ENCODE data around the gene SPINDOC. TPM values are rescaled to one million over a fixed set of nuclear protein-coding genes. Genes with fewer than 3 reads are reported as not detected.

The SPINDOC gene
- polyA plus RNA-seq, 4 donors = 26.7 to 43.9 (median 27.1) TPM

Other genes with a start within 250 kb of the SPINDOC start
- 10 to 100 TPM in 3 of 4 donors, 1 to 10 TPM in 1; 9.4 to 23.0 (median 13.2) TPM for gene PLAAT3, start 199.0 kb upstream of the SPINDOC start, polyA plus RNA-seq (ENCODE audit: insufficient read length in 4 of 4)
- gene ATL3, start 142.1 kb upstream of the SPINDOC start, polyA plus RNA-seq (ENCODE audit: insufficient read length in 4 of 4) = 10 to 100 TPM; 17.3 to 34.6 (median 21.8) TPM
- gene RTN3, start 132.0 kb upstream of the SPINDOC start, polyA plus RNA-seq (ENCODE audit: insufficient read length in 4 of 4) = 100 to 1,000 TPM; 122 to 198 (median 183) TPM
- gene ZFTA, start 44.7 kb upstream of the SPINDOC start, polyA plus RNA-seq (ENCODE audit: insufficient read length in 4 of 4) = 10 to 100 TPM; 41.2 to 64.7 (median 47.7) TPM
- gene MARK2, start 25.7 kb downstream of the SPINDOC start, polyA plus RNA-seq (ENCODE audit: insufficient read length in 4 of 4) = 10 to 100 TPM; 25.7 to 41.3 (median 36.5) TPM
- gene RCOR2, start 103.7 kb downstream of the SPINDOC start, polyA plus RNA-seq (ENCODE audit: insufficient read length in 4 of 4) = 10 to 100 TPM; 10.5 to 14.5 (median 11.6) TPM
- 10 to 100 TPM; 19.3 to 39.8 (median 32.1) TPM for gene NAA40, start 125.5 kb downstream of the SPINDOC start, polyA plus RNA-seq (ENCODE audit: insufficient read length in 4 of 4)
- 100 to 1,000 TPM; 150 to 327 (median 212) TPM for gene COX8A, start 161.2 kb downstream of the SPINDOC start, polyA plus RNA-seq (ENCODE audit: insufficient read length in 4 of 4)
- gene OTUB1, start 173.0 kb downstream of the SPINDOC start, polyA plus RNA-seq (ENCODE audit: insufficient read length in 4 of 4) = 100 to 1,000 TPM in 2 of 4 donors, 10 to 100 TPM in 2; 67.1 to 112 (median 101) TPM
- gene FLRT1, start 222.5 kb downstream of the SPINDOC start, polyA plus RNA-seq (ENCODE audit: insufficient read length in 4 of 4) = 1 to 10 TPM; 2.1 to 5.5 (median 3.5) TPM

Data from left renal pelvis (tissue), 4 donors.